ENCODE results near the gene MGRN1.

The MGRN1 gene

GRCh38 chr16:4624015-4624826 lies at the start of gene MGRN1 (continued):
- no peak for TF ChIP-seq ZNF184 (tag by site-specific recombination; IDR thresholded peaks at IDR 0.05)
- TF ChIP-seq ZNF514 (tag by site-specific recombination; IDR thresholded peaks at IDR 0.05): no peak
- peak; percentile 72 for TF ChIP-seq ZNF654 (tag by site-specific recombination; IDR thresholded peaks at IDR 0.05; ENCODE audit: low read depth)
- no peak for TF ChIP-seq ZNF211 (tag by site-specific recombination; IDR thresholded peaks at IDR 0.05; ENCODE audit: low read depth)
- TF ChIP-seq SP2 (tag by site-specific recombination; IDR thresholded peaks at IDR 0.05): peak; percentile 56
- peak; percentile 30; the same call in 1 of the 2 replicates for TF ChIP-seq ZNF518A (tag by site-specific recombination; conservative IDR thresholded peaks at IDR 0.05; ENCODE audit: low read depth)
- TF ChIP-seq ZNF10 (tag by site-specific recombination; IDR thresholded peaks at IDR 0.05): 0 out of 2 replicates have a peak, but pooled peaks have one; percentile 22
- TF ChIP-seq, protein P1, sequence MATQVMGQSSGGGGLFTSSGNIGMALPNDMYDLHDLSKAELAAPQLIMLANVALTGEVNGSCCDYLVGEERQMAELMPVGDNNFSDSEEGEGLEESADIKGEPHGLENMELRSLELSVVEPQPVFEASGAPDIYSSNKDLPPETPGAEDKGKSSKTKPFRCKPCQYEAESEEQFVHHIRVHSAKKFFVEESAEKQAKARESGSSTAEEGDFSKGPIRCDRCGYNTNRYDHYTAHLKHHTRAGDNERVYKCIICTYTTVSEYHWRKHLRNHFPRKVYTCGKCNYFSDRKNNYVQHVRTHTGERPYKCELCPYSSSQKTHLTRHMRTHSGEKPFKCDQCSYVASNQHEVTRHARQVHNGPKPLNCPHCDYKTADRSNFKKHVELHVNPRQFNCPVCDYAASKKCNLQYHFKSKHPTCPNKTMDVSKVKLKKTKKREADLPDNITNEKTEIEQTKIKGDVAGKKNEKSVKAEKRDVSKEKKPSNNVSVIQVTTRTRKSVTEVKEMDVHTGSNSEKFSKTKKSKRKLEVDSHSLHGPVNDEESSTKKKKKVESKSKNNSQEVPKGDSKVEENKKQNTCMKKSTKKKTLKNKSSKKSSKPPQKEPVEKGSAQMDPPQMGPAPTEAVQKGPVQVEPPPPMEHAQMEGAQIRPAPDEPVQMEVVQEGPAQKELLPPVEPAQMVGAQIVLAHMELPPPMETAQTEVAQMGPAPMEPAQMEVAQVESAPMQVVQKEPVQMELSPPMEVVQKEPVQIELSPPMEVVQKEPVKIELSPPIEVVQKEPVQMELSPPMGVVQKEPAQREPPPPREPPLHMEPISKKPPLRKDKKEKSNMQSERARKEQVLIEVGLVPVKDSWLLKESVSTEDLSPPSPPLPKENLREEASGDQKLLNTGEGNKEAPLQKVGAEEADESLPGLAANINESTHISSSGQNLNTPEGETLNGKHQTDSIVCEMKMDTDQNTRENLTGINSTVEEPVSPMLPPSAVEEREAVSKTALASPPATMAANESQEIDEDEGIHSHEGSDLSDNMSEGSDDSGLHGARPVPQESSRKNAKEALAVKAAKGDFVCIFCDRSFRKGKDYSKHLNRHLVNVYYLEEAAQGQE (tag by site-specific recombination; IDR thresholded peaks at IDR 0.05): no peak
- no peak for TF ChIP-seq ZNF114 (tag by site-specific recombination; IDR thresholded peaks at IDR 0.05)
- TF ChIP-seq ZFHX2 (tag by site-specific recombination; conservative IDR thresholded peaks at IDR 0.05): peak; percentile 42; the same call in 1 of the 2 replicates
- peak; percentile 87 for TF ChIP-seq ZNF24 (tag by site-specific recombination; IDR thresholded peaks at IDR 0.05)
- no peak for TF ChIP-seq ZNF610 (tag by site-specific recombination; IDR thresholded peaks at IDR 0.05; ENCODE audit: borderline replicate concordance)
- TF ChIP-seq PRDM10 (tag by site-specific recombination; IDR thresholded peaks at IDR 0.05): peak; percentile 100
- TF ChIP-seq ZBTB1 (tag by site-specific recombination; IDR thresholded peaks at IDR 0.05): no peak
- no peak for TF ChIP-seq HOXC10 (CRISPR knock-in tag; IDR thresholded peaks at IDR 0.05)
- peak; percentile 85 for TF ChIP-seq ZBTB8A (tag by site-specific recombination; IDR thresholded peaks at IDR 0.05)
- TF ChIP-seq MYNN (tag by site-specific recombination; IDR thresholded peaks at IDR 0.05; ENCODE audit: borderline replicate concordance): no peak
- TF ChIP-seq ZSCAN30 (tag by site-specific recombination; IDR thresholded peaks at IDR 0.05): peak; percentile 60
- no peak for TF ChIP-seq REPIN1 (tag by site-specific recombination; IDR thresholded peaks at IDR 0.05; ENCODE audit: low read depth)
- TF ChIP-seq ZNF391 (tag by site-specific recombination; IDR thresholded peaks at IDR 0.05; ENCODE audit: borderline replicate concordance, low read depth): peak; percentile 73
- no peak for TF ChIP-seq ZNF223 (tag by site-specific recombination; IDR thresholded peaks at IDR 0.05)
- TF ChIP-seq ZBTB11 (tag by site-specific recombination; conservative IDR thresholded peaks at IDR 0.05; ENCODE audit: low read depth): peak; percentile 50; the same call in 1 of the 2 replicates
- no peak for TF ChIP-seq ZNF555 (tag by site-specific recombination; conservative IDR thresholded peaks at IDR 0.05)
- peak; percentile 20; the same call in 1 of the 2 replicates for TF ChIP-seq ZNF843 (tag by site-specific recombination; IDR thresholded peaks at IDR 0.05)
